HepG2 (cell line): ENCODE measurements around the gene APBA1.

ENCODE experiments used
- MYNN ChIP-seq: sonication (generic); formaldehyde crosslinking; IDR thresholded peaks from 2 replicates; pipeline ENCODE4 v1.4.0; 2020; ENCODE audit warnings: mild to moderate bottlenecking, low read depth, missing genetic modification reagents
- TOPORS ChIP-seq: sonication (generic); formaldehyde crosslinking; IDR thresholded peaks from 2 replicates; pipeline ENCODE4 v1.8.0; 2023; ENCODE audit warnings: mild to moderate bottlenecking, missing genetic modification reagents

GRCh38 chr9:69380811-69381210 lies 291.4 kb downstream of the APBA1 start:
- TF ChIP-seq MYNN (no peak), TOPORS (CRISPR knock-in tag) (no peak)
